Measurements from ENCODE around the gene SEMA3E.

DNA sequence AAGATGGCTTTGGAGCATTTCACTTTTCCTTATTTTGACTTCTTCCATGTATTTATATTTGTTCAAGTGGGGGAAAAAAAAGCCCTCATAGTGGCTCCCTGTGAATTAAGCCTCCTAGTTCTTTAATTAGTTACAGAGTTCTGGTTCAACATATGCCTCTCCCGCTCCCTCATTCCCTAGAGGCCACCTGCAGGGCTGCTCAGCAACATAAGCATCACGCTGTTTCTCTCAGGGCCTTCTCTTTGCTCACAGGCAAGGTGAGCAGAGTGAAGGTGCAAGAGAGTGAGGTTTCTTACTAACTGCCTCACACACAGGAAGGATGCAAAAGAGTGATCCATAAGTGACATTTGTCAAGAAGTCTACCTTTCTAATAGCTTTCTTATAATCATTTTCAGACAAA is 196.7 kb downstream of the SEMA3E start:
- TF ChIP-seq CTCF (conservative IDR thresholded peaks at IDR 0.05; ENCODE audit: low read depth, low read length) (no peak), EZH2 (IDR thresholded peaks at IDR 0.05; ENCODE audit: low read length, unreplicated experiment) (no peak), EZH2phosphoT487 (IDR thresholded peaks at IDR 0.05; ENCODE audit: borderline replicate concordance, low read length) (no peak)

All from PC-3 (cell line).